BJ (cell line): ENCODE data around the gene AEBP2. TPM values are rescaled to one million over a fixed set of nuclear protein-coding genes. Genes with fewer than 3 reads are reported as not detected.
"Not testable (repeated sequence)": the region's sequence is repeated elsewhere in the genome, so short reads cannot be mapped to it uniquely, and the experiment has no call there.

Experiments used
- CTCF ChIA-PET: fragments of 350-600 bp; formaldehyde crosslinking; extraction: SDS; loops from one replicate; lab custom pipeline; 2021; ENCODE audit warnings: antibody characterized with exemption, inconsistent platforms; lab: Yijun Ruan, JAX
- POLR2A ChIA-PET: fragments of 300-600 bp; sonication (Branson Sonifier 250); formaldehyde crosslinking; extraction: SDS; loops from one replicate; lab custom pipeline; 2021; ENCODE audit warnings: antibody characterized with exemption; lab: Charles Lee
- DNase-seq: peaks from one replicate; pipeline ENCODE4 v3.0.0-alpha.2; 2011; ENCODE audit warnings: low read depth
- H3K27me3 ChIP-seq: 2 replicates; pipeline ENCODE4 v1.6.0; 2011; ENCODE audit warnings: low read length; ENCODE audit not compliant: control insufficient read depth, insufficient read depth
- H3K36me3 ChIP-seq: 2 replicates; pipeline ENCODE4 v1.5.1; 2011; ENCODE audit warnings: low read length; ENCODE audit not compliant: control insufficient read depth, insufficient read depth
- H3K4me3 ChIP-seq: 2 replicates; pipeline ENCODE4 v1.5.1; 2011; ENCODE audit warnings: low read depth, mild to moderate bottlenecking, control low read depth, low read length
- polyA plus RNA-seq: library from polyadenylated mRNA; depleted of rRNA; stranded (reverse); fragments of >200 nt; gene quantifications from 2 replicates; pipeline ENCODE4 v1.2.3, GENCODE V29; 2011
- TF ChIP-seq, protein P1 (sequence below): IDR thresholded peaks from 2 replicates; pipeline ENCODE4 v1.5.1; 2011; ENCODE audit warnings: low read depth, mild to moderate bottlenecking, control low read depth, inconsistent platforms, low read length, moderate library complexity; ENCODE audit not compliant: insufficient read depth

The AEBP2 gene
- polyA plus RNA-seq, 1 experiment = 6.3 TPM

DNA sequence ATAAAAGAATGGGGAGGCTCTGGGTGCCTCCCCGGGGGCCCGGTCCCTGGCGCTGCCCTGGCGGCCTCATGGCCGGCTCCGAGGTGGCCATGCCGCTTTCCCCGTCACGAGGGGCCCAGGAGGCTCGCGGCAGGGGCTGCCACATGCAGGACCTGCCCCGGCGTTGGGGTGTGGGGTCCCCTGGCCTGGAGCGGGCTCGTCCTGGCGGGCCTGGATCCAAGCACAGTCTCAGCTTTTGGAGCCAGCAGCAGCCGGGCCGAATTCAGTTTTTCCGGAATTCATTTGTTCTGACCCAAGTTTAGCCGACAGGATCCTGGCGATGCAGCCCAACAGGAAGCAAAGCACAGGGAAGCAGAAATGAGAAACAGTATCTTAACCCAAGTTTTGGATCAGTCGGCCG lies 26.4 kb upstream of the AEBP2 start:
- CTCF ChIA-PET = no interaction called here
- TF ChIP-seq, protein P1, sequence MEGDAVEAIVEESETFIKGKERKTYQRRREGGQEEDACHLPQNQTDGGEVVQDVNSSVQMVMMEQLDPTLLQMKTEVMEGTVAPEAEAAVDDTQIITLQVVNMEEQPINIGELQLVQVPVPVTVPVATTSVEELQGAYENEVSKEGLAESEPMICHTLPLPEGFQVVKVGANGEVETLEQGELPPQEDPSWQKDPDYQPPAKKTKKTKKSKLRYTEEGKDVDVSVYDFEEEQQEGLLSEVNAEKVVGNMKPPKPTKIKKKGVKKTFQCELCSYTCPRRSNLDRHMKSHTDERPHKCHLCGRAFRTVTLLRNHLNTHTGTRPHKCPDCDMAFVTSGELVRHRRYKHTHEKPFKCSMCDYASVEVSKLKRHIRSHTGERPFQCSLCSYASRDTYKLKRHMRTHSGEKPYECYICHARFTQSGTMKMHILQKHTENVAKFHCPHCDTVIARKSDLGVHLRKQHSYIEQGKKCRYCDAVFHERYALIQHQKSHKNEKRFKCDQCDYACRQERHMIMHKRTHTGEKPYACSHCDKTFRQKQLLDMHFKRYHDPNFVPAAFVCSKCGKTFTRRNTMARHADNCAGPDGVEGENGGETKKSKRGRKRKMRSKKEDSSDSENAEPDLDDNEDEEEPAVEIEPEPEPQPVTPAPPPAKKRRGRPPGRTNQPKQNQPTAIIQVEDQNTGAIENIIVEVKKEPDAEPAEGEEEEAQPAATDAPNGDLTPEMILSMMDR = no peak

DNA sequence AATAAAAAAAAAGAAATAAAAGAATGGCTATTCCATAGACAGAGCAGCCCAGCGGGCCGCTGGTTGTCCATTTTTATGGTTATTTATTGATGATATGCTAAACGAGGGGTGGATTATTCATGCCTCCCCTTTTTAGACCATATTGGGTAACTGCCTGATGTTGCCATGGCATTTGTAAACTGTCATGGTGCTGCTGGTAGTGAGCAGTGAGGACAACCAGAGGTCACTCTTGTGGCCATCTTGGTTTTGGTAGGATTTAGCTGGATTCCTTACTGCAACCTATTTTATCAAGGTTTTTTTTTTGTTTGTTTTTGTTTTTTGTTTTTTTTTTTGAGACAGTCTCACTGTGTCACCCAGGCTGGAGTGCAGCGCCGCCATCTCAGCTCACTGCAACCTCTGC lies 25.7 kb upstream of the AEBP2 start:
- POLR2A ChIA-PET, CTCF ChIA-PET, DNase-seq, H3K27me3 ChIP-seq, H3K36me3 ChIP-seq, H3K4me3 ChIP-seq: not testable (repeated sequence)

More for the DNA sequence above, 26.4 kb upstream of the AEBP2 start:
- Histone ChIP-seq H3K36me3 (no peaks in the 10 kb centered on the region), H3K4me3 (no peak overlapping the region), H3K27me3 (peaks cover 1% of the 10 kb centered on the region; the same call in 1 of the 2 replicates)
- no peak for DNase-seq
- POLR2A ChIA-PET = no interaction called here

DNA sequence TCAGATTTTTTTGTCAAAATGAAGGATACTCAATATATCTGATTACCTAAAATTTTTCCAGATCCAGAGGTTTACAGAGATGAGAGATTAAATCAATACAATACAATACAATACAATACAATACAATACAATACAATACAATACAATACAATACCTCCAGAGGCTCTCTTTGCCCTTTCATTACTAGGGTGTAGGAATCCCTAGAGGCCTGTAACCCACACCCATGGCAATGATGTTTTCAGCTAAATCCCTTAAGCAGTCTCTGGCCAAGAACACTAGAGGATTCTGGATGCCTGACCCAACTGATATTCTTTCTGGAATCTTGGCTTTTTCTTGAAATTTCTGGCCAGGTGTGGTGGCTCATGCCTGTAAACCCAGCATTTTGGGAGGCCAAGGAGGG lies 23.7 kb upstream of the AEBP2 start:
- DNase-seq = no peak
- Histone ChIP-seq H3K36me3 (no peaks in the 10 kb centered on the region), H3K27me3 (peaks cover 1% of the 10 kb centered on the region; the same call in 1 of the 2 replicates), H3K4me3 (no peak overlapping the region)
- TF ChIP-seq, protein P1 = no peak
- ChIA-PET POLR2A (no interaction called here), CTCF (no interaction called here)

DNA sequence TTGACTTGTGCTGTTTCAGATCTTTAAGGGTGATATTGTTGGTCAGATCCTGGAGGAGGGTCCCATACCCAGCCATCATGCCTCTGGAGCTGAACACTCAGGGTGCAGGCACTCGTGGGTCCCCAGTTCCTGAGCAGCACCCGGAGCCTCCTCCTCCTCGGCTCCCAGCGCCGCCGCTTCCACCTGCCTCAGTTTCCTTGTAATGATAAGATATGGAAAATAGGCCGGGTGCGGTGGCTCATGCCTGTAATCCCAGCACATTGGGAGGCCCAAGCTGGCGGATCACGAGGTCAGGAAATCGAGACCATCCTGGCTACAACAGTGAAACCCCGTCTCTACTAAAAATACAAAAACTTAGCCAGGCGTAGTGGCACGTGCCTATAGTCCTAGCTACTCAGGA lies 20.2 kb upstream of the AEBP2 start:
- no peaks in the 10 kb centered on the region for H3K27me3 ChIP-seq
- ChIA-PET POLR2A (no interaction called here), CTCF (no interaction called here)
- no peak for DNase-seq
- no peaks in the 10 kb centered on the region for H3K36me3 ChIP-seq
- TF ChIP-seq, protein P1 = no peak
- H3K4me3 ChIP-seq = no peak overlapping the region

DNA sequence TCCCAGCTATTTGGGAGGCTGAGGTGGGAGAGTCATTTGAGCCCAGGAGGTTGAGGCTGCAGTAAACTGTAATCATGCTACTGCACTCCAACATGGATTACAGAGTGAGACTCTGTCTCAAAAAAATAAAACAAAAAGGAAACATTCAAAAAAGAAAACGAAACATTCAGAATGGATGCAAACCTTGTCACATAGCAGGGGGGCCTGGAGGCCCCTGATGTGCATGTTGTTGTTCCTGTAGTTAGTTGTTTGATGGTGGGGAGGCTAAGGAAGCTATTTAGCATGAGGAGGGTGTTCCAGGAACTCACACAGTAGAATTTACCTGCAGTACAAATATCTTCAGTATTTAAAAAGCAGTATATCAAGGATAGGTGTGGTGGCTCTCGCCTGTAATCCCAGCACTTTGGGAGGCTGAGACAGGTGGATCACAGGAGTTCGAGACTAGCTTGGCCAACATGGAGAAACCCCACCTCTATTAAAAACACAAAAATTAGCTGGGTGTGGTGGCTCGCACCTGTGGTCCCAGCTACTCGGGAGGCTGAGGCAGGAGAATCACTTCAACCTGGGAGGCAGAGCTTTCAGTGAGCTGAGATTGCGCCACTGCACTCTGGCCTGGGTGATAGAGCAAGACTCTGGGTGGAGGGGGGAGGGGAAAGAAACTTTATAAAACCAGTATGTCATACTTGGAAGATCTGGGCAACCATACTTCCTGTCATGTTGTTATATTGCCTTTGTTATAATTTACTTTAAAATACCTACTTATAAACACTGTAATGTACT lies 17.6 kb upstream of the AEBP2 start:
- H3K27me3 ChIP-seq = no peaks in the 10 kb centered on the region
- no peak for DNase-seq
- ChIA-PET CTCF (interaction anchor here (0.6 kb wide), 1 partner anchor 1019 kb away, joined by 3 read pairs; no protein-coding TSS in a partner anchor), POLR2A (interaction anchor here (0.5 kb wide), 1 partner anchor 994 kb away, joined by 5 read pairs; no protein-coding TSS in a partner anchor)
- TF ChIP-seq, protein P1 = no peak
- no peak overlapping the region for H3K4me3 ChIP-seq
- H3K36me3 ChIP-seq = no peaks in the 10 kb centered on the region
